Nephron (organoid): ENCODE data around the gene AOPEP.

ENCODE experiments used
- H3K27ac Mint-ChIP-seq, 3 experiments: 2 replicates each; pipeline ENCODE4 v1.8.0; 2020; ENCODE audit warnings: mixed read lengths in 3 of 3, mild to moderate bottlenecking in 2 of 3, moderate library complexity in 1 of 3
- H3K27me3 Mint-ChIP-seq: 2 replicates; pipeline ENCODE4 v1.8.0; 2021; ENCODE audit warnings: low read depth, mild to moderate bottlenecking, moderate library complexity, mixed read lengths
- H3K36me3 Mint-ChIP-seq: 2 replicates; pipeline ENCODE4 v1.8.0; 2020; ENCODE audit warnings: low read depth, mixed read lengths
- H3K4me1 Mint-ChIP-seq: 2 replicates; pipeline ENCODE4 v1.8.0; 2020; ENCODE audit warnings: mixed read lengths
- H3K4me3 Mint-ChIP-seq, 3 experiments: 2 replicates each; pipeline ENCODE4 v1.8.0; 2020; ENCODE audit warnings: mild to moderate bottlenecking in 3 of 3, mixed read lengths in 3 of 3, moderate library complexity in 2 of 3
- H3K9me3 Mint-ChIP-seq: 2 replicates; pipeline ENCODE4 v1.8.0; 2020; ENCODE audit warnings: mixed read lengths
- CTCF ChIP-seq, 3 experiments: fragments of 200-600 bp; sonication (generic); IDR thresholded peaks; one replicate each; pipeline ENCODE4 v1.5.0; 2021; ENCODE audit warnings: antibody characterized with exemption in 3 of 3; ENCODE audit not compliant: unreplicated experiment in 3 of 3

The AOPEP gene

GRCh38 chr9:94779031-94779430 is 52.5 kb downstream of the AOPEP start:
- Mint-ChIP-seq H3K9me3 (no peaks in the 10 kb centered on the region), H3K27me3 (no peaks in the 10 kb centered on the region)

GRCh38 chr9:94779693-94780290 is 53.3 kb downstream of the AOPEP start:
- no peak for TF ChIP-seq CTCF (IDR thresholded peaks at IDR 0.05; ENCODE audit: unreplicated experiment in 3 of 3)
- Mint-ChIP-seq H3K9me3 (no peaks in the 10 kb centered on the region), H3K4me1 (peaks cover 27% of the 10 kb centered on the region), H3K27ac (no peak overlapping the region), H3K27me3 (no peaks in the 10 kb centered on the region), H3K36me3 (peaks cover 4% of the 10 kb centered on the region), H3K4me3 (no peak overlapping the region)

More at GRCh38 chr9:94779031-94779430, 52.5 kb downstream of the AOPEP start:
- H3K27ac Mint-ChIP-seq = no peak overlapping the region
- H3K4me3 Mint-ChIP-seq = no peak overlapping the region
- peaks cover 27% of the 10 kb centered on the region for H3K4me1 Mint-ChIP-seq
- no peak for TF ChIP-seq CTCF (IDR thresholded peaks at IDR 0.05; ENCODE audit: unreplicated experiment in 3 of 3)
- peaks cover 4% of the 10 kb centered on the region for H3K36me3 Mint-ChIP-seq

- Mint-ChIP-seq H3K27ac (peak overlapping the region in 1 of 3 experiments; percentile 29), H3K4me3 (no peak overlapping the region), H3K9me3 (no peaks in the 10 kb centered on the region), H3K4me1 (peaks cover 33% of the 10 kb centered on the region), H3K27me3 (no peaks in the 10 kb centered on the region), H3K36me3 (peaks cover 4% of the 10 kb centered on the region)
- no peak for TF ChIP-seq CTCF (IDR thresholded peaks at IDR 0.05; ENCODE audit: unreplicated experiment in 3 of 3)
Measured at GRCh38 chr9:94780516-94780950, 54.0 kb downstream of the AOPEP start.

- Mint-ChIP-seq H3K36me3 (peaks cover 4% of the 10 kb centered on the region), H3K27me3 (no peaks in the 10 kb centered on the region), H3K4me1 (peaks cover 36% of the 10 kb centered on the region), H3K9me3 (no peaks in the 10 kb centered on the region), H3K4me3 (no peak overlapping the region), H3K27ac (peak overlapping the region; percentile 13 to 87 (median 86))
- TF ChIP-seq CTCF (IDR thresholded peaks at IDR 0.05; ENCODE audit: unreplicated experiment in 3 of 3) = no peak
Measured at GRCh38 chr9:94782355-94783101, 56.0 kb downstream of the AOPEP start.

- H3K36me3 Mint-ChIP-seq = peaks cover 4% of the 10 kb centered on the region
- H3K9me3 Mint-ChIP-seq = no peaks in the 10 kb centered on the region
- peak; percentile 56 to 79 (median 63) for TF ChIP-seq CTCF (IDR thresholded peaks at IDR 0.05; ENCODE audit: unreplicated experiment in 3 of 3)
- H3K27ac Mint-ChIP-seq = peak overlapping the region in 2 of 3 experiments; percentile 86 to 87
- H3K27me3 Mint-ChIP-seq = no peaks in the 10 kb centered on the region
- H3K4me3 Mint-ChIP-seq = no peak overlapping the region
- H3K4me1 Mint-ChIP-seq = peaks cover 36% of the 10 kb centered on the region
Measured at GRCh38 chr9:94783102-94783682, 56.7 kb downstream of the AOPEP start.
